Ovary (tissue), 9 donors: ENCODE results near the gene DEFB124. TPM values are rescaled to one million over a fixed set of nuclear protein-coding genes. Genes with fewer than 3 reads are reported as not detected.
"Not testable (repeated sequence)": the region's sequence is repeated elsewhere in the genome, so short reads cannot be mapped to it uniquely, and the experiment has no call there.

Experiments used
- DNase-seq, 5 donors: peaks; one replicate each; pipeline ENCODE4 v3.0.0-alpha.2; 2019 to 2020
- H3K27ac ChIP-seq, 2 donors: fragments of 200-600 bp; one replicate each; pipeline versions ENCODE4 v1.5.1 to v1.8.0; 2019 to 2022
- H3K27me3 ChIP-seq: fragments of 200-600 bp; one replicate; pipeline ENCODE4 v1.8.0; 2022
- H3K36me3 ChIP-seq: fragments of 200-600 bp; sonication (generic); one replicate; pipeline ENCODE4 v1.5.1; 2019
- H3K4me1 ChIP-seq: one replicate; pipeline ENCODE4 v1.8.1; 2013; ENCODE audit warnings: mild to moderate bottlenecking, moderate library complexity; ENCODE audit not compliant: insufficient read depth
- H3K4me3 ChIP-seq: fragments of 200-600 bp; sonication (generic); one replicate; pipeline ENCODE4 v1.5.1; 2017
- H3K9me3 ChIP-seq, 2 donors: fragments of 200-600 bp in 1 of 2; sonication (generic) in 1 of 2; one replicate each; pipeline versions ENCODE4 v1.5.1 to v1.8.1; 2013 to 2019; ENCODE audit warnings: mild to moderate bottlenecking in 1 of 2, moderate library complexity in 1 of 2
- CTCF ChIP-seq, 3 donors: fragments of 450-650 bp in 2 of 3; fragments of 200-600 bp in 1 of 3; IDR thresholded peaks; one replicate each; pipeline versions ENCODE4 v1.5.1 to v1.8.0; 2016 to 2022; ENCODE audit warnings: antibody characterized with exemption in 3 of 3, mild to moderate bottlenecking in 1 of 3
- EP300 ChIP-seq: sonication (generic); formaldehyde crosslinking; IDR thresholded peaks from one replicate; pipeline ENCODE4 v1.6.1; 2017; ENCODE audit warnings: antibody characterized with exemption
- POLR2A ChIP-seq: fragments of 450-650 bp; IDR thresholded peaks from one replicate; pipeline ENCODE4 v1.6.1; 2017; ENCODE audit warnings: antibody characterized with exemption, mild to moderate bottlenecking, moderate library complexity
- whole genome bisulfite sequencing, 3 donors: extraction: QIAGEN DNeasy Blood & Tissue Kit in 1 of 3; methylation state at CpG; one replicate each; pipeline versions ENCODE4 v1.1.5 to v1.1.7; 2013 to 2017; 5-methylcytosine and 5-hydroxymethylcytosine counted together
- intact Hi-C, 4 donors: fragments of 100-400 bp; cut with DNase I; formaldehyde crosslinking; loops; one replicate each; pipeline versions ENCODE4 v1.11.0 to v1.15.1; 2022 to 2023
- polyA plus RNA-seq, 2 donors: library from polyadenylated mRNA; stranded (reverse); fragments of 200-250 nt in 1 of 2; fragments of 350-450 nt in 1 of 2; fragmentation: Illumina TruSeq in 1 of 2; extraction: RNeasy Lipid Tissue Mini Kit (QIAGEN cat#74804) in 1 of 2; gene quantifications; one replicate each; pipeline ENCODE4 v1.2.3, GENCODE V29; 2013 to 2014
- total RNA-seq, 7 donors: library from RNA; depleted of rRNA in 2 of 7; stranded (reverse); fragments of >200 nt in 2 of 7; fragmentation: NEBNext Ultra II Directional in 3 of 7; extraction: Animal tissue kit (Norgen Biotek cat#: 25700) in 3 of 7; gene quantifications; one replicate each; pipeline versions ENCODE4 v1.1.0 to v1.2.4, GENCODE V29; 2016 to 2023
- donor health status: DM: no; HTN: no; CAD: no; lungs with moderate emphysema.
- donor health status: DM: no; HTN: no; CAD: no.
- donor health status: Bipolar disorder and iron deficiency.
- donor health status: DM: yes; HTN: yes; CAD: no.
- donor health status: DM: no; HTN: no; CAD: no.
- donor health status: DM: yes; HTN: yes; CAD: no.

DEFB124 gene
- total and polyA plus RNA-seq, 9 donors, result 0.45 to 0.82 (median 0.62) TPM; not detected in 6

- Histone ChIP-seq H3K4me1 (peaks cover 2% of the 10 kb centered on the region), H3K36me3 (no peaks in the 10 kb centered on the region), H3K27me3 (no peaks in the 10 kb centered on the region), H3K9me3 (no peaks in the 10 kb centered on the region), H3K27ac (peak overlapping the region; percentile 18 to 42), H3K4me3 (peak overlapping the region; percentile 43)
- no peak for DNase-seq
- TF ChIP-seq POLR2A (no peak), CTCF (IDR thresholded peaks at IDR 0.05) (no peak), EP300 (no peak)
- 4 to 10% (median 6%) methylated on average over 19 to 29 of the region's 29 CpGs for WGBS, 3 donors
- intact Hi-C loops, result no loop called here
Observed at GRCh38 chr20:31475472-31476293, 756 bp upstream of the DEFB124 start.

GRCh38 chr20:31474097-31474436 lies 860 bp downstream of the DEFB124 start:
- TF ChIP-seq POLR2A, result no peak
- no peaks in the 10 kb centered on the region for H3K36me3 ChIP-seq
- WGBS, 3 donors, result 35 to 62% (median 52%) methylated on average over 2 of the region's 2 CpGs
- intact Hi-C loops, result no loop called here
- H3K27ac ChIP-seq, result no peak overlapping the region
- no peaks in the 10 kb centered on the region for H3K9me3 ChIP-seq
- peaks cover 2% of the 10 kb centered on the region for H3K4me1 ChIP-seq
- no peak overlapping the region for H3K4me3 ChIP-seq
- H3K27me3 ChIP-seq, result no peaks in the 10 kb centered on the region
- DNase-seq, result no peak

- Histone ChIP-seq H3K36me3 (no peaks in the 10 kb centered on the region), H3K4me3 (no peak overlapping the region), H3K9me3 (no peaks in the 10 kb centered on the region), H3K4me1 (peaks cover 2% of the 10 kb centered on the region), H3K27ac (no peak overlapping the region), H3K27me3 (no peaks in the 10 kb centered on the region)
- DNase-seq, result no peak
- no peak for TF ChIP-seq CTCF (IDR thresholded peaks at IDR 0.05)
- TF ChIP-seq EP300, result no peak
- no peak for TF ChIP-seq POLR2A
- 82 to 87% (median 87%) methylated on average over 5 of the region's 5 CpGs for WGBS, 3 donors
- intact Hi-C loops, result no loop called here
Observed at GRCh38 chr20:31473331-31474096, 1.4 kb downstream of the DEFB124 start.

- Histone ChIP-seq H3K4me1 (peaks cover 2% of the 10 kb centered on the region), H3K27me3 (no peaks in the 10 kb centered on the region), H3K9me3 (no peaks in the 10 kb centered on the region), H3K27ac (no peak overlapping the region), H3K4me3 (no peak overlapping the region), H3K36me3 (no peaks in the 10 kb centered on the region)
- no peak for TF ChIP-seq POLR2A
- TF ChIP-seq CTCF (IDR thresholded peaks at IDR 0.05), result no peak
- no peak for TF ChIP-seq EP300
- peak in 1 of 5 donors; percentile 31 for DNase-seq
- 21 to 30% (median 26%) methylated on average over 7 to 8 of the region's 8 CpGs for WGBS, 3 donors
- intact Hi-C loops, result no loop called here
Observed at GRCh38 chr20:31472395-31473330, 2.3 kb downstream of the DEFB124 start.

GRCh38 chr20:31470946-31471345 lies 4.0 kb downstream of the DEFB124 start:
- intact Hi-C loops, H3K9me3 ChIP-seq, H3K4me1 ChIP-seq, H3K36me3 ChIP-seq, H3K27ac ChIP-seq, H3K4me3 ChIP-seq, H3K27me3 ChIP-seq, DNase-seq: not testable (repeated sequence)
- WGBS, 3 donors, result 89% methylated on average over 26 of the region's 33 CpGs; no CpG with 5 or more reads in 2 of the 3 donors
